Liver (tissue), 9 donors: ENCODE measurements around the gene SMIM35. TPM values are rescaled to one million over a fixed set of nuclear protein-coding genes. Genes with fewer than 3 reads are reported as not detected.

Experiments
- DNase-seq: peaks from one replicate; pipeline ENCODE4 v3.0.0-alpha.2; 2017; ENCODE audit warnings: low spot score
- H3K27ac ChIP-seq, 2 donors: one replicate each; pipeline ENCODE4 v1.7.0; 2013; ENCODE audit warnings: inconsistent platforms in 2 of 2, low read length in 2 of 2, control low read depth in 1 of 2, low read depth in 1 of 2, mild to moderate bottlenecking in 1 of 2
- H3K27me3 ChIP-seq, 4 donors: one replicate each; pipeline versions ENCODE4 v1.6.1 to v1.7.0; 2013; ENCODE audit warnings: low read length in 3 of 4, inconsistent platforms in 1 of 4, mild to moderate bottlenecking in 1 of 4, moderate library complexity in 1 of 4; ENCODE audit not compliant: control insufficient read depth in 4 of 4, insufficient read depth in 4 of 4
- H3K36me3 ChIP-seq, 4 donors: one replicate each; pipeline versions ENCODE4 v1.6.1 to v1.7.0; 2013; ENCODE audit warnings: low read length in 3 of 4, mild to moderate bottlenecking in 3 of 4, low read depth in 1 of 4, moderate library complexity in 1 of 4; ENCODE audit not compliant: control insufficient read depth in 4 of 4, insufficient read depth in 3 of 4
- H3K4me1 ChIP-seq, 4 donors: one replicate each; pipeline versions ENCODE4 v1.6.1 to v1.7.0; 2013; ENCODE audit warnings: low read length in 3 of 4, mild to moderate bottlenecking in 3 of 4, moderate library complexity in 1 of 4; ENCODE audit not compliant: control insufficient read depth in 4 of 4, insufficient read depth in 4 of 4
- H3K4me3 ChIP-seq, 3 donors: one replicate each; pipeline versions ENCODE4 v1.6.1 to v1.7.0; 2013; ENCODE audit warnings: low read length in 3 of 3, control low read depth in 1 of 3, low read depth in 1 of 3, mild to moderate bottlenecking in 1 of 3
- H3K9ac ChIP-seq, 2 donors: one replicate each; pipeline ENCODE4 v1.7.0; 2013; ENCODE audit warnings: low read length in 2 of 2, mild to moderate bottlenecking in 2 of 2, moderate library complexity in 2 of 2, control low read depth in 1 of 2, low read depth in 1 of 2
- H3K9me3 ChIP-seq, 4 donors: one replicate each; pipeline versions ENCODE4 v1.6.1 to v1.7.0; 2013; ENCODE audit warnings: low read length in 3 of 4; ENCODE audit not compliant: control insufficient read depth in 4 of 4
- ATF3 ChIP-seq: IDR thresholded peaks from 2 replicates; pipeline ENCODE4 v1.6.1; 2016; ENCODE audit warnings: antibody characterized with exemption
- CTCF ChIP-seq: fragments of 150-350 bp; IDR thresholded peaks from 2 replicates; pipeline ENCODE4 v1.5.1; 2017; ENCODE audit warnings: improper control_type of control experiment, low read depth, low read length; ENCODE audit not compliant: missing input control
- EGR1 ChIP-seq, 2 donors: IDR thresholded peaks; 2 replicates each; pipeline ENCODE4 v1.6.1; 2016 to 2018; ENCODE audit warnings: antibody characterized with exemption in 2 of 2, low read depth in 2 of 2
- FOXA1 ChIP-seq: IDR thresholded peaks from 2 replicates; pipeline ENCODE4 v1.6.1; 2016; ENCODE audit warnings: antibody characterized with exemption
- FOXA2 ChIP-seq: IDR thresholded peaks from 2 replicates; pipeline ENCODE4 v1.6.1; 2016; ENCODE audit warnings: antibody characterized with exemption
- JUND ChIP-seq, 2 donors: IDR thresholded peaks; 2 replicates each; pipeline ENCODE4 v1.6.1; 2016; ENCODE audit warnings: antibody characterized with exemption in 2 of 2
- MAX ChIP-seq: IDR thresholded peaks from 2 replicates; pipeline ENCODE4 v1.6.1; 2016; ENCODE audit warnings: antibody characterized with exemption
- NR2F2 ChIP-seq: IDR thresholded peaks from 2 replicates; pipeline ENCODE4 v1.6.1; 2016; ENCODE audit warnings: antibody characterized with exemption
- RAD21 ChIP-seq, 2 donors: IDR thresholded peaks; 2 replicates each; pipeline ENCODE4 v1.6.1; 2016; ENCODE audit warnings: antibody characterized with exemption in 2 of 2, mild to moderate bottlenecking in 2 of 2
- RXRA ChIP-seq, 2 donors: IDR thresholded peaks; 2 replicates each; pipeline ENCODE4 v1.6.1; 2017 to 2018; ENCODE audit warnings: antibody characterized with exemption in 2 of 2, mild to moderate bottlenecking in 1 of 2
- TAF1 ChIP-seq: conservative IDR thresholded peaks from 2 replicates; pipeline ENCODE4 v1.6.1; 2016; ENCODE audit warnings: antibody characterized with exemption, mild to moderate bottlenecking
- WGBS: extraction: QIAGEN DNeasy Blood & Tissue Kit; methylation state at CpG from one replicate; pipeline ENCODE4 v1.1.7; 2013; 5-methylcytosine and 5-hydroxymethylcytosine counted together
- polyA plus RNA-seq, 2 donors: library from polyadenylated mRNA; stranded (reverse) in 1 of 2; unstranded in 1 of 2; fragments of 200-250 nt in 1 of 2; fragments of >200 nt in 1 of 2; fragmentation: Nextera tagmentation in 1 of 2; extraction: Ambion mirVana in 1 of 2; gene quantifications; one replicate each; pipeline versions ENCODE4 v1.2.1 to v1.2.3, GENCODE V29; 2013 to 2015
- total RNA-seq, 2 donors: library from RNA; depleted of rRNA; stranded (reverse); fragments of >200 nt; gene quantifications; one replicate each; pipeline ENCODE4 v1.2.3, GENCODE V29; 2014
- donor health status: healthy.
- donor health status: healthy.
- donor health status: healthy.
- donor health status: healthy.
- donor health status: healthy.

The SMIM35 gene
- total and polyA plus RNA-seq, 4 donors: 0.07 TPM; not detected in 3

- TF ChIP-seq MAX (no peak), NR2F2 (peak; percentile 35), RXRA (IDR thresholded peaks at IDR 0.05) (peak in 1 of 2 donors; percentile 24)
- no peaks in the 10 kb centered on the region for H3K27me3 ChIP-seq
- no peak overlapping the region for H3K27ac ChIP-seq
- 37% methylated on average over 4 of the region's 4 CpGs for WGBS
- peaks cover 0 to 1% (median 0%) of the 10 kb centered on the region in 4 donors for H3K4me1 ChIP-seq
- no peaks in the 10 kb centered on the region for H3K36me3 ChIP-seq
- no peak for DNase-seq
- no peak overlapping the region for H3K4me3 ChIP-seq
- peaks cover 2 to 18% (median 14%) of the 10 kb centered on the region in 4 donors for H3K9me3 ChIP-seq
- no peak overlapping the region for H3K9ac ChIP-seq
Observed at GRCh38 chr11:118084247-118084646, 2.5 kb downstream of the SMIM35 start.

- no peak overlapping the region for H3K9ac ChIP-seq
- H3K27me3 ChIP-seq: no peaks in the 10 kb centered on the region
- H3K4me3 ChIP-seq: no peak overlapping the region
- 46% methylated on average over 21 of the region's 21 CpGs for WGBS
- H3K4me1 ChIP-seq: peaks cover 0 to 1% (median 0%) of the 10 kb centered on the region in 4 donors
- DNase-seq: no peak
- TF ChIP-seq NR2F2 (peak; percentile 82), ATF3 (no peak), RXRA (IDR thresholded peaks at IDR 0.05) (peak in 1 of 2 donors; percentile 20), RAD21 (IDR thresholded peaks at IDR 0.05) (no peak)
- peaks cover 2 to 16% (median 10%) of the 10 kb centered on the region in 4 donors for H3K9me3 ChIP-seq
- no peak overlapping the region for H3K27ac ChIP-seq
- no peaks in the 10 kb centered on the region for H3K36me3 ChIP-seq
Observed at GRCh38 chr11:118082880-118083552, 3.7 kb downstream of the SMIM35 start.

GRCh38 chr11:118081241-118081958 is 5.4 kb downstream of the SMIM35 start:
- WGBS: 82% methylated on average over 18 of the region's 18 CpGs
- Histone ChIP-seq H3K4me3 (no peak overlapping the region), H3K27me3 (no peaks in the 10 kb centered on the region), H3K36me3 (no peaks in the 10 kb centered on the region), H3K9ac (no peak overlapping the region), H3K27ac (no peak overlapping the region), H3K4me1 (peaks cover 0 to 1% (median 0%) of the 10 kb centered on the region in 4 donors), H3K9me3 (peaks cover 0 to 4% (median 1%) of the 10 kb centered on the region in 4 donors)
- TF ChIP-seq TAF1: no peak
- TF ChIP-seq JUND (IDR thresholded peaks at IDR 0.05): no peak
- no peak for DNase-seq

- Histone ChIP-seq H3K4me3 (no peak overlapping the region), H3K36me3 (no peaks in the 10 kb centered on the region), H3K9me3 (no peaks in the 10 kb centered on the region), H3K27ac (no peak overlapping the region), H3K27me3 (no peaks in the 10 kb centered on the region), H3K9ac (no peak overlapping the region), H3K4me1 (peaks cover 0 to 1% (median 0%) of the 10 kb centered on the region in 4 donors)
- WGBS: 95% methylated on average over 5 of the region's 5 CpGs
- DNase-seq: no peak
- TF ChIP-seq EGR1 (IDR thresholded peaks at IDR 0.05; ENCODE audit: low read depth in 2 of 2) (no peak), FOXA2 (no peak), FOXA1 (no peak), RAD21 (IDR thresholded peaks at IDR 0.05) (no peak), RXRA (IDR thresholded peaks at IDR 0.05) (no peak), TAF1 (no peak), JUND (IDR thresholded peaks at IDR 0.05) (no peak), CTCF (no peak), NR2F2 (no peak)
Observed at GRCh38 chr11:118080296-118080695, 6.5 kb downstream of the SMIM35 start.
